ENCODE measurements around the gene PCDHGA1.

The PCDHGA1 gene

DNA sequence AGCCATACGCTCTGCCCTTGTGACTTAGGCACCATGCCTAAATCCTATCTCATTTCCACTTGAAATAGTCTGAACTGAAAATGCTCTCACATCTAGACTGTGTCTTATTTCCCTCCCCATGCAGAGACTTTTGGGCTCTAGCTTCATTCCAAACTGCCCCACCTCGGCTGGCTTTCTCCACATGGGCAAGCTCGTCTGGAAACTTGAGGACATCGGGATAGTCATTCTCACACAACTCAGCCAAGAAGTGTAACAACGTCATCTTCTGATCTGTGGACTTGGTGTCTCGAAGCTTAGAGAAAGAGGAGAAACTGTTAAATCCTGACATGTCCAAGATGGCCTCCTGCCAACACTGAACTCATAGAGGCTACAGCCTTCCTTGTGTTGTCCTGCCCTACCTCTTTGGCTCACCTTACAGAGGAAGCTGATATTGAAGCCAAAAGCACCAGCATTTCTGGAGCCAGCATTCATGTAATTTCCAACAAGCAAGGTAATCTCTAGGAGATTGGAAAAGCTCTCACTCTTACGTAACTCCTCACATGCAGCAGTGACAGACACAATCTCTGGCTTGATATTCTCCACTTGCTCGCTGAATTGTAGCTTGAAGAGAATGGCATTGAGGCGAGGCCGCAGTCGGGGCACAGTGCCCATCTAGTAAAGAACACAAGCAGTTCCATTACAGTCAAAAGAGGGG lies 198.1 kb downstream of the PCDHGA1 start:
- Histone ChIP-seq H3K79me2 (ENCODE audit: low read length) (0 out of 2 replicates have a peak, but pooled peaks cover 5% of the 10 kb centered on the region), H3K4me2 (ENCODE audit: low read depth, low read length) (no peak overlapping the region), H3F3A (ENCODE audit: insufficient read depth, low read length) (peaks cover 12% of the 10 kb centered on the region), H3K27me3 (replicated peaks; ENCODE audit: insufficient read depth, low read length) (no peaks in the 10 kb centered on the region), H3K9me2 (replicated peaks; ENCODE audit: insufficient read depth, low read length) (no peaks in the 10 kb centered on the region), H2AFZ (ENCODE audit: low read length) (no peak overlapping the region), H3K27ac (ENCODE audit: low read length) (no peak overlapping the region), H3K9me3 (replicated peaks; ENCODE audit: insufficient read depth, low read length) (no peaks in the 10 kb centered on the region), H3K9ac (ENCODE audit: low read length) (no peak overlapping the region), H3K36me3 (replicated peaks; ENCODE audit: insufficient read depth, low read length) (peaks cover 3% of the 10 kb centered on the region), H3K4me1 (ENCODE audit: low read length) (peaks cover 14% of the 10 kb centered on the region; the same call in 1 of the 2 replicates), H3K4me3 (ENCODE audit: low read length) (no peak overlapping the region), H4K20me1 (ENCODE audit: insufficient read depth, low read length) (no peaks in the 10 kb centered on the region)
- TF ChIP-seq, protein P1, sequence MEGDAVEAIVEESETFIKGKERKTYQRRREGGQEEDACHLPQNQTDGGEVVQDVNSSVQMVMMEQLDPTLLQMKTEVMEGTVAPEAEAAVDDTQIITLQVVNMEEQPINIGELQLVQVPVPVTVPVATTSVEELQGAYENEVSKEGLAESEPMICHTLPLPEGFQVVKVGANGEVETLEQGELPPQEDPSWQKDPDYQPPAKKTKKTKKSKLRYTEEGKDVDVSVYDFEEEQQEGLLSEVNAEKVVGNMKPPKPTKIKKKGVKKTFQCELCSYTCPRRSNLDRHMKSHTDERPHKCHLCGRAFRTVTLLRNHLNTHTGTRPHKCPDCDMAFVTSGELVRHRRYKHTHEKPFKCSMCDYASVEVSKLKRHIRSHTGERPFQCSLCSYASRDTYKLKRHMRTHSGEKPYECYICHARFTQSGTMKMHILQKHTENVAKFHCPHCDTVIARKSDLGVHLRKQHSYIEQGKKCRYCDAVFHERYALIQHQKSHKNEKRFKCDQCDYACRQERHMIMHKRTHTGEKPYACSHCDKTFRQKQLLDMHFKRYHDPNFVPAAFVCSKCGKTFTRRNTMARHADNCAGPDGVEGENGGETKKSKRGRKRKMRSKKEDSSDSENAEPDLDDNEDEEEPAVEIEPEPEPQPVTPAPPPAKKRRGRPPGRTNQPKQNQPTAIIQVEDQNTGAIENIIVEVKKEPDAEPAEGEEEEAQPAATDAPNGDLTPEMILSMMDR (IDR thresholded peaks at IDR 0.05; ENCODE audit: low read length) = no peak
- TF ChIP-seq EZH2 (optimal IDR thresholded peaks at IDR 0.05; ENCODE audit: low read depth, low read length) (no peak), EZH2phosphoT487 (IDR thresholded peaks at IDR 0.05; ENCODE audit: low read length) (no peak)
- DNase-seq = no peak

GRCh38 chr5:141529002-141529401 lies 198.7 kb downstream of the PCDHGA1 start:
- TF ChIP-seq, protein P1 (IDR thresholded peaks at IDR 0.05; ENCODE audit: low read length) = no peak
- no peak for TF ChIP-seq EZH2 (optimal IDR thresholded peaks at IDR 0.05; ENCODE audit: low read depth, low read length)
- no peak for TF ChIP-seq EZH2phosphoT487 (IDR thresholded peaks at IDR 0.05; ENCODE audit: low read length)
- peaks cover 4% of the 10 kb centered on the region for H3K36me3 ChIP-seq (replicated peaks; ENCODE audit: insufficient read depth, low read length)
- H4K20me1 ChIP-seq (ENCODE audit: insufficient read depth, low read length) = no peaks in the 10 kb centered on the region

DNA sequence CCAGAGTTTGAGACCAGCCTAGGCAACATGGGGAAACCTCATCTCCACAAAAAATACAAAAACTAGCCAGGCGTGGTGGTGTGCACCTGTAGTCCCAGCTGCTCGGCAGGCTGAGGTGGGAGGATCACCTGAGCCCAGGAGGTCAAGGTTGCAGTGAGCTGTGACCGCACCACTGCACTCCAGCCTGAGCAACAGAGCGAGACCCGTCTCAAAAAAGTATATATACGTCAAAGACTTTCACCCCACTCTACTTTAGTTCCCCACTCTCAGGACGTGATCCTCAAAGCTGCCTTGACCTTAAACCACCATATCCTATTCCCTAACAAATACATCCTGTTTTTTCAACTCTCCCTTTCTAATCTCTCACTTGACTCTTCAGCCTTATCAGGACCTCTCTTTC lies 199.6 kb downstream of the PCDHGA1 start:
- Histone ChIP-seq H3K4me3 (ENCODE audit: low read length) (no peak overlapping the region), H3K4me1 (ENCODE audit: low read length) (peaks cover 10% of the 10 kb centered on the region; the same call in 1 of the 2 replicates), H2AFZ (ENCODE audit: low read length) (no peak overlapping the region), H3K79me2 (ENCODE audit: low read length) (no peaks in the 10 kb centered on the region), H3K9me3 (replicated peaks; ENCODE audit: insufficient read depth, low read length) (no peaks in the 10 kb centered on the region), H3K4me2 (ENCODE audit: low read depth, low read length) (no peak overlapping the region), H3K36me3 (replicated peaks; ENCODE audit: insufficient read depth, low read length) (peaks cover 4% of the 10 kb centered on the region), H4K20me1 (ENCODE audit: insufficient read depth, low read length) (no peaks in the 10 kb centered on the region), H3F3A (ENCODE audit: insufficient read depth, low read length) (peaks cover 11% of the 10 kb centered on the region), H3K27me3 (replicated peaks; ENCODE audit: insufficient read depth, low read length) (no peaks in the 10 kb centered on the region), H3K9me2 (replicated peaks; ENCODE audit: insufficient read depth, low read length) (no peaks in the 10 kb centered on the region), H3K27ac (ENCODE audit: low read length) (no peak overlapping the region), H3K9ac (ENCODE audit: low read length) (no peak overlapping the region)
- TF ChIP-seq, protein P1 (IDR thresholded peaks at IDR 0.05; ENCODE audit: low read length) = no peak
- no peak for DNase-seq

More at GRCh38 chr5:141529002-141529401, 198.7 kb downstream of the PCDHGA1 start:
- H3F3A ChIP-seq (ENCODE audit: insufficient read depth, low read length) = peaks cover 12% of the 10 kb centered on the region
- H3K27me3 ChIP-seq (replicated peaks; ENCODE audit: insufficient read depth, low read length) = no peaks in the 10 kb centered on the region
- DNase-seq = no peak
- H3K4me1 ChIP-seq (ENCODE audit: low read length) = peaks cover 14% of the 10 kb centered on the region; the same call in 1 of the 2 replicates
- H3K79me2 ChIP-seq (ENCODE audit: low read length) = 0 out of 2 replicates have a peak, but pooled peaks cover 4% of the 10 kb centered on the region
- H2AFZ ChIP-seq (ENCODE audit: low read length) = no peak overlapping the region
- no peaks in the 10 kb centered on the region for H3K9me3 ChIP-seq (replicated peaks; ENCODE audit: insufficient read depth, low read length)
- H3K27ac ChIP-seq (ENCODE audit: low read length) = no peak overlapping the region
- no peak overlapping the region for H3K4me3 ChIP-seq (ENCODE audit: low read length)
- no peak overlapping the region for H3K9ac ChIP-seq (ENCODE audit: low read length)
- no peaks in the 10 kb centered on the region for H3K9me2 ChIP-seq (replicated peaks; ENCODE audit: insufficient read depth, low read length)
- no peak overlapping the region for H3K4me2 ChIP-seq (ENCODE audit: low read depth, low read length)
